GM18870 (cell line): ENCODE measurements around the gene LDHA.
"Not testable (repeated sequence)": the region's sequence is repeated elsewhere in the genome, so short reads cannot be mapped to it uniquely, and the experiment has no call there.

ENCODE experiments used
- ATAC-seq: cut with Tn5 transposase; IDR thresholded peaks from one replicate; pipeline ENCODE4 v1.9.1; 2021; ENCODE audit warnings: moderate library complexity; ENCODE audit not compliant: unreplicated experiment

Gene LDHA

GRCh38 chr11:18393581-18394274 lies 635 bp upstream of the LDHA start:
- ATAC-seq = no peak

GRCh38 chr11:18394928-18395734 lies 768 bp downstream of the LDHA start:
- no peak for ATAC-seq

GRCh38 chr11:18395735-18396504 lies 1.6 kb downstream of the LDHA start:
- ATAC-seq = peak; percentile 61

GRCh38 chr11:18397921-18398320 lies 3.6 kb downstream of the LDHA start:
- no peak for ATAC-seq

GRCh38 chr11:18401077-18401476 lies 6.7 kb downstream of the LDHA start:
- ATAC-seq = not testable (repeated sequence)

GRCh38 chr11:18404062-18404461 lies 9.7 kb downstream of the LDHA start:
- no peak for ATAC-seq

- not testable (repeated sequence) for ATAC-seq
Observed at GRCh38 chr11:18407400-18407799, 13.0 kb downstream of the LDHA start.

- ATAC-seq = no peak
Observed at GRCh38 chr11:18408558-18409291, 14.4 kb downstream of the LDHA start.

GRCh38 chr11:18416459-18416858 lies 22.1 kb downstream of the LDHA start:
- ATAC-seq = no peak

- no peak for ATAC-seq
Observed at GRCh38 chr11:18419040-18419439, 24.7 kb downstream of the LDHA start.

GRCh38 chr11:18420067-18420466 lies 25.7 kb downstream of the LDHA start:
- no peak for ATAC-seq

- ATAC-seq = no peak
Observed at GRCh38 chr11:18427240-18427639, 32.9 kb downstream of the LDHA start.

GRCh38 chr11:18429332-18429731 lies 35.0 kb downstream of the LDHA start:
- ATAC-seq = no peak

GRCh38 chr11:18438691-18439090 lies 44.3 kb downstream of the LDHA start:
- ATAC-seq = no peak

GRCh38 chr11:18449251-18449650 lies 54.9 kb downstream of the LDHA start:
- ATAC-seq = no peak

GRCh38 chr11:18452927-18453326 lies 58.6 kb downstream of the LDHA start:
- no peak for ATAC-seq

- no peak for ATAC-seq
Observed at GRCh38 chr11:18455686-18456372, 61.5 kb downstream of the LDHA start, which contains the start of gene LDHAL6A. Gene LDHAL6A (plus strand): TSS chr11:18455856. CDS start chr11:18456681, 825 bp downstream.

GRCh38 chr11:18457450-18457849 lies 63.1 kb downstream of the LDHA start:
- no peak for ATAC-seq
